ENCODE measurements around the gene YKT6.
A peak's percentile ranks its signal among the peaks of the same experiment; 100 is the strongest.
"Not testable (repeated sequence)": the region's sequence is repeated elsewhere in the genome, so short reads cannot be mapped to it uniquely, and the experiment has no call there.

YKT6 gene

DNA sequence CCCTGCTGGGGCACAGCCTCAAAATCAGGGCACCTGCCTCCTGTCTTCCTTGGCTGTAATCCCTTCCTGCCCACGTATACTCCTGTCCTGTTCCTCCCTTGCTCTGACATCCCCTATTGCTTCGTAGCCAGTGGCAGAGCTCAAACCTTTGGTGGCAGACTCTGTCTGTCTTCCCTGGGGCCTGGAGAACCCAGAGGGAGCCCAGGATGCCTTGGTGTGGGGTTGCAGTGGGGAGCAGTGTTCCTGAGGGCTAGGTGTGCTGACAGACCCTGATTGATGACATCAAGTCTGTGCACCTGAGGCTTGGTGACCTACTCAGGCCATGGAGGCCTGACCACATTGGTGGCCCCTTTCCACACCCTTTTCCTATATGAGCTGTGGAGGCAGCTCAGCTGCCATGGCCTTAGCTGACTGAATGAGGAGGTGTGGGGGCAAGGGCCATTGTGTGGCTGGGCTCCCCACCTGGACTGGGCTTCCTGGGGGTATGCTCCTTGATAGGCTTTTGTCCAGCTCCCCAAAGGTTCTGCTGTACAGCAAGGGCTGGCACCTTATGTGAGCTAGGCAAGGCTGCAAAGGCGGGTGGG, 6.1 kb upstream of the YKT6 start:
- DNase-seq, result no peak

DNA sequence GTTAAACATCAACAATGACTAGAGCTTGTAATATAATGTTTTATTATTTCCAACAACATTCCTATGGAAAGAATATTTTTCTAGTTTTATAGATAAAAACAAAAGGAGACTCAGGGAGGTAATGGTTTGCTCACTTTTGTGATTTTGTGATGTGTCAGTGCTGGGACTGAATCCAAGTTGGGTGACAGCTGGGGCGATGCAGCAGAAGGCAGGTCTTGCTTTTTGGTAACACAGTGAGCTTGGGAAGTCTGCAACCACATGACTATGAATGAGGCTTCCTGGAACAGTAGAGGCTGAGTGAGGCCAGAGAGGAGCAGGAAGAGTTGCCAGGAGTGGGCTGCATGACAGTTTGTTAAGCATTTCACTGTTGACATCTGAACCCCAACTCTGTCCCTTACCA, 4.9 kb upstream of the YKT6 start:
- DNase-seq, result no peak

- DNase-seq, result peak; percentile 36
Observed at GRCh38 chr7:44196450-44196872, 4.3 kb upstream of the YKT6 start.

GRCh38 chr7:44197474-44197873, 3.3 kb upstream of the YKT6 start:
- no peak for DNase-seq

- DNase-seq, result not testable (repeated sequence)
Observed at GRCh38 chr7:44200163-44200562, 615 bp upstream of the YKT6 start.

- DNase-seq, result no peak
Observed at GRCh38 chr7:44201813-44202212, 1.0 kb downstream of the YKT6 start.

- DNase-seq, result no peak
Observed at GRCh38 chr7:44206008-44206407, 5.2 kb downstream of the YKT6 start.

DNA sequence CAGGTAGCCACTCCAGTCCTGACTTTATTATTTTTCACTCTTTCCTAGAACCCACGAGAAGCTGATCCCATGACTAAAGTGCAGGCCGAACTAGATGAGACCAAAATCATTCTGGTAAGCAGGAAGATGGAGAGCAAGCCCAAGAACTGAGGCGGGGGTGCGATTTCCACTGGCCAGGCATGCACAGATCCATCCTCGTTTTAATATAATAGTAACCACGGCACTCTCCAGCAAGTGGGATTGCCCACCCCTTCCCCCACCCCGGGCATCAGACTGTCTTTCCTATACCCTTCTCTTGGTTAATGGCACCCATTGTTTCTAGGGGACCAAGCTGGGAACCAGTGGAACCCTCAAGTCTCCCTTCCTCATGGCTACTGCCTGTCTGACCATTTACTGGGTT, 7.3 kb downstream of the YKT6 start:
- no peak for DNase-seq

GRCh38 chr7:44210107-44210506, 9.3 kb downstream of the YKT6 start:
- no peak for DNase-seq

GRCh38 chr7:44211126-44211675, 10.4 kb downstream of the YKT6 start:
- no peak for DNase-seq

- no peak for DNase-seq
Observed at GRCh38 chr7:44212018-44212417, 11.2 kb downstream of the YKT6 start.

- no peak for DNase-seq
Observed at GRCh38 chr7:44212581-44213184, 11.9 kb downstream of the YKT6 start.

DNA sequence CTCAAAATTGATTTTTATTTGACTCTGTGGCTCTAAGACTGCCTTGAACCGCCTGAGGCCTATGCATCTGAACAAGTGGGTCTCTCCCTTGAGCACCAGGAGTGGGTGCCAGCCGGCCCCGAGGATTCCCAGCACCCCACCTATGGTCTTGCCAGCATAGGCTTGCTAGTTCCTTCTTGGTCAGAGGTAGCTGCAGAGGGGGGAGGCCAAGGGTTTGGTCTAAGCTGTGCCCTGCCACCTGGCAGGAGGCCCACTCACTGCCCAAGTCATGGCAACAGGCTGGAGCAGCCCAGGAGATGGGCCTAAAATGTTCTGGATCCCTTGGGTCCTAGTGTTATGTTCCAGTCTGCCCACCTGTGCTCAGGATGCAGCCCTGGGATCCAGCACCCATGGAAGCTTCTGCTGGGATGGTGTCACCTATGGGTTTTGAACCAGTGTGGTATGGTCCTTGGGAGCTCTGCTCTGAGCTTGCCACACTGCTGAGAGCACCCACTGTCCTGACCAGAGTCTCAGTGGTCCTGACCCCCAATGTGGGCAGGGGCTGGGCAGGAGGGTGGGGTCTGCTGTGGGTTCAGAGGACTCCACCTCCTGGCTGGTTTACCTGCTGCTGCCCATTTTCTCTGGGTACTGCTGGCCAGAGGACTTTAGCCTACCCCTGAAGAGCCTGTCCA, 12.6 kb downstream of the YKT6 start:
- no peak for DNase-seq

DNA sequence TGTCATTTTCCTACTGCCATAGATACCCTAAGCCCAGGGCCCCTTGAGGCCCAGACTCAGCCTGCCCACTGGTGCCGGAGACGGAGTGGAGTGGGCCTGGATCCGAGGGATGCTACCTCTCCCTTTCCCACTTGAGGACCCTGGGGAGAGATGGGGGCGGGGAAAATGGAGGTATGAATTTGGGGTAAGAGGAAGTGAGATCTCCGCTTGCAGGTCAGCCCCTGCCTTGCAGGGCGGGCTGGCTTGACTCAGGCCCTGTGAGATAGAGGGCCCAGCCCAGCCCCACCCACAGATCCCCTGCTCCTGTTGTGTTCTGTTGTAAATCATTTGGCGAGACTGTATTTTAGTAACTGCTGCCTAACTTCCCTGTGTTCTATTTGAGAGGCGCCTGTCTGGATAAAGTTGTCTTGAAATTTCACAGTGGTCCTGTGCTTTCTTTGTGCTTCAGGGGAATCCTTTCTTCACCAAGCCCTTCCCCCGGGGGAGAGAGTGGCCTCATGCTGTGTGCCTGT, 13.2 kb downstream of the YKT6 start:
- DNase-seq, result no peak

DNA sequence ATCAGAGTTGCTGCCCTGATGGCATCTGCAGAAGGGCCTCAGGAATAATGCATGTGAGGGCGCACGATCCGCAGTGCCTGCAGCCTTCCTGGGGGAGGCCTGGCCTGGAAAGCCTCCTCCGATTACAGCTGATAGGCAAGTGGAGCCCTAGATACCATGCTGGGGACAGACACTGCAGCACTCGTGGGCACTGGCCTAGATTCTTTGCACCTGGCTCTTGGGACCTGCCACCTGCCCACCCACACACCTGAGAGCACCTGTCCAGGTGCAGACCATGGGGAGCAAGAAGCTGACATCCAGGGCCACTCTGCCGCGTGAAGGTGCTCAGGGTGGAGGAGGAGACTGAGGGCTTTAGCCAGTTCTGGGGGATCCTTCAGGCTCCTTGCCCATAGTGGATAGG, 14.8 kb downstream of the YKT6 start:
- no peak for DNase-seq

GRCh38 chr7:44216019-44216418, 15.2 kb downstream of the YKT6 start:
- no peak for DNase-seq

- no peak for DNase-seq
Observed at GRCh38 chr7:44216521-44217222, 15.9 kb downstream of the YKT6 start.

- DNase-seq, result no peak
Observed at GRCh38 chr7:44217223-44217714, 16.5 kb downstream of the YKT6 start.

- no peak for DNase-seq
Observed at GRCh38 chr7:44217852-44218402, 17.1 kb downstream of the YKT6 start.

DNA sequence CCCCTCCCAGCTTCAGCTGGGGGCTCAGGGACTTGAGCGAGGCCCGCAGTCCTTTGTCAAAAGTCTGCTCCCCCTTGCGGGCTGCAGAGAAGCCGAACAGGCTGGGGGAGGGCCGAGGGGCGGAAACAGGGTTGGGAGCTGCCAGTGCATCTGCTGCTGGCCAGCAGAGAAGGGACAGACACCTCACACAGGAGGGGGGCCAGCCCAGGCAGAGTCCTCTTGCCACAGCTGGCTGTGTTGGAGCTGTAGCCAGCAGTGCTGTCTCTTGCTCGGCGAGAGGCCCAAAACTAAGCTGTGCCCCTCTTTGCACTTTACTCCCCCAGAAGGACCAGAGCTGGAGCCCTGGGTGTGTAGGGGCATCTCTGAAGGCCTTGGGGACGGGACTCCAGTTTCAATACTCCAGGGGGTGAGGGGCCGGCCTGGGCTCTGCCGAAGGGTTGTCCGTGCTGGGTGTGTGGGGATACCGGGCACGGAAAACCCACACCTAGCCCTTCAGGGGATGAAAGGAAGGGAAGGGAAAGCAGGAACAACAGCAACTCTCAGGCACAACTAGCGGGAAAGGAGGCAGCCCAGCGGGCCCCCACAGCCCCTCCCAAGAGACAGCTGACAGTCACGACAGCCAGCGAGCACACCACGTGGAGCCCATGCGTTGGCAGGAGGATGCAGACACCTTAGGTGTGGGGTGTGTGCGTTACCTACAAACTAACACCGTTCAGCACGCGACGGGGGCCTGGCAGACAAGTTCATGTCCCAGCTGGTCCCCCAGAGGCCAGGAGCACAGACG, 17.8 kb downstream of the YKT6 start:
- DNase-seq, result no peak

- no peak for DNase-seq
Observed at GRCh38 chr7:44219371-44220045, 18.7 kb downstream of the YKT6 start.

DNA sequence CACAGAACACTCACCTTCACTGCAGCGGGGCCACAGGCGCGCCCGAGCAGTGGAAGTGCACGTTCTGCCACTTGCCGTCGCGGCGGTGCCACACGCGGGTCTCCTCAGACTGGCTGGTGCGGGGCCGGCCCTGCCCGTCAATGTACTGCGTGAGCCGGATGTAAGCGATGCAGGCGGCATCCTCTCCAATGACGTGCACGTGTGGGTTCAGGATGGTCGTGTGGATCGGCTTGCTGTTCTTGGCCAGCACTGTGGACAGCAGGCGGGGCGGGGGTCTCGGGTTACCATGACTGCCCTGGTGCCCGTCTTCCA, 19.2 kb downstream of the YKT6 start:
- DNase-seq, result no peak
